Epithelial cell of prostate (primary cell): Measurements from ENCODE around the gene DYNC1I1.

Experiments
- DNase-seq: peaks from one replicate; pipeline ENCODE4 v3.0.0-alpha.2; 2011; ENCODE audit warnings: low read depth, low spot score
- H3K27ac ChIP-seq: fragments of 450-650 bp; 2 replicates; pipeline ENCODE4 v1.5.1; 2017; ENCODE audit warnings: mild to moderate bottlenecking

DYNC1I1 gene

GRCh38 chr7:95951997-95952795 is 179.8 kb downstream of the DYNC1I1 start:
- DNase-seq = no peak
- H3K27ac ChIP-seq = no peak overlapping the region

- DNase-seq = no peak
- H3K27ac ChIP-seq = no peak overlapping the region
Measured at GRCh38 chr7:95952851-95953250, 180.5 kb downstream of the DYNC1I1 start.

GRCh38 chr7:95955748-95956147 is 183.4 kb downstream of the DYNC1I1 start:
- no peak for DNase-seq
- H3K27ac ChIP-seq = no peak overlapping the region

GRCh38 chr7:95957510-95957909 is 185.2 kb downstream of the DYNC1I1 start:
- DNase-seq = no peak
- no peak overlapping the region for H3K27ac ChIP-seq

- H3K27ac ChIP-seq = no peak overlapping the region
- no peak for DNase-seq
Measured at GRCh38 chr7:95960706-95961244, 188.4 kb downstream of the DYNC1I1 start.

GRCh38 chr7:95963446-95963990 is 191.2 kb downstream of the DYNC1I1 start:
- H3K27ac ChIP-seq = no peak overlapping the region
- no peak for DNase-seq

GRCh38 chr7:95971716-95972115 is 199.4 kb downstream of the DYNC1I1 start:
- no peak overlapping the region for H3K27ac ChIP-seq
- DNase-seq = no peak

- H3K27ac ChIP-seq = no peak overlapping the region
- DNase-seq = no peak
Measured at GRCh38 chr7:95972523-95972922, 200.2 kb downstream of the DYNC1I1 start.

GRCh38 chr7:95974108-95974507 is 201.8 kb downstream of the DYNC1I1 start:
- H3K27ac ChIP-seq = no peak overlapping the region
- no peak for DNase-seq

GRCh38 chr7:95976369-95977060 is 204.2 kb downstream of the DYNC1I1 start:
- no peak for DNase-seq

GRCh38 chr7:95977994-95978393 is 205.6 kb downstream of the DYNC1I1 start:
- no peak overlapping the region for H3K27ac ChIP-seq
- no peak for DNase-seq

More at GRCh38 chr7:95976369-95977060, 204.2 kb downstream of the DYNC1I1 start:
- no peak overlapping the region for H3K27ac ChIP-seq

GRCh38 chr7:95980167-95980566 is 207.8 kb downstream of the DYNC1I1 start:
- DNase-seq = no peak
- H3K27ac ChIP-seq = no peak overlapping the region

GRCh38 chr7:95980706-95981105 is 208.4 kb downstream of the DYNC1I1 start:
- H3K27ac ChIP-seq = no peak overlapping the region
- DNase-seq = no peak

GRCh38 chr7:95986178-95986764 is 213.9 kb downstream of the DYNC1I1 start:
- DNase-seq = no peak
- no peak overlapping the region for H3K27ac ChIP-seq

GRCh38 chr7:95989301-95989700 is 216.9 kb downstream of the DYNC1I1 start:
- no peak overlapping the region for H3K27ac ChIP-seq
- DNase-seq = no peak

GRCh38 chr7:95993380-95993779 is 221.0 kb downstream of the DYNC1I1 start:
- DNase-seq = no peak
- no peak overlapping the region for H3K27ac ChIP-seq

GRCh38 chr7:95996174-95996573 is 223.8 kb downstream of the DYNC1I1 start:
- H3K27ac ChIP-seq = no peak overlapping the region
- no peak for DNase-seq

GRCh38 chr7:95996886-95997285 is 224.5 kb downstream of the DYNC1I1 start:
- no peak for DNase-seq

GRCh38 chr7:95997632-95998031 is 225.3 kb downstream of the DYNC1I1 start:
- no peak overlapping the region for H3K27ac ChIP-seq

More at GRCh38 chr7:95996886-95997285, 224.5 kb downstream of the DYNC1I1 start:
- H3K27ac ChIP-seq = no peak overlapping the region

GRCh38 chr7:95999481-95999880 is 227.1 kb downstream of the DYNC1I1 start:
- no peak overlapping the region for H3K27ac ChIP-seq
- no peak for DNase-seq

More at GRCh38 chr7:95997632-95998031, 225.3 kb downstream of the DYNC1I1 start:
- no peak for DNase-seq

GRCh38 chr7:96004578-96004977 is 232.2 kb downstream of the DYNC1I1 start:
- no peak overlapping the region for H3K27ac ChIP-seq
- no peak for DNase-seq
